ENCODE results near the gene ST6GALNAC5.

GRCh38 chr1:76833856-76834255 lies 33.4 kb upstream of the ST6GALNAC5 start:
- TF ChIP-seq CTCF (IDR thresholded peaks at IDR 0.05 in 4 of 5, conservative IDR thresholded peaks at IDR 0.05 in 1 of 5) (no peak), POLR2A (IDR thresholded peaks at IDR 0.05) (no peak)

Data from gastrocnemius medialis (tissue), 4 donors.